Esophagus squamous epithelium (tissue), 4 donors: ENCODE measurements around the gene CD164.

Experiments used
- POLR2A ChIP-seq, 4 donors: fragments of 450-650 bp; IDR thresholded peaks; one replicate each; pipeline ENCODE4 v1.6.1; 2017; ENCODE audit warnings: antibody characterized with exemption in 4 of 4, mild to moderate bottlenecking in 4 of 4, moderate library complexity in 3 of 4
- TF ChIP-seq, protein P1 (sequence below), 6 experiments: fragments of 450-650 bp in 4 of 6; fragments of 200-600 bp in 2 of 6; sonication (generic) in 2 of 6; IDR thresholded peaks; one replicate each; pipeline ENCODE4 v1.5.1; 2016 to 2019; ENCODE audit warnings: antibody characterized with exemption in 6 of 6, mild to moderate bottlenecking in 4 of 6, moderate library complexity in 4 of 6

DNA sequence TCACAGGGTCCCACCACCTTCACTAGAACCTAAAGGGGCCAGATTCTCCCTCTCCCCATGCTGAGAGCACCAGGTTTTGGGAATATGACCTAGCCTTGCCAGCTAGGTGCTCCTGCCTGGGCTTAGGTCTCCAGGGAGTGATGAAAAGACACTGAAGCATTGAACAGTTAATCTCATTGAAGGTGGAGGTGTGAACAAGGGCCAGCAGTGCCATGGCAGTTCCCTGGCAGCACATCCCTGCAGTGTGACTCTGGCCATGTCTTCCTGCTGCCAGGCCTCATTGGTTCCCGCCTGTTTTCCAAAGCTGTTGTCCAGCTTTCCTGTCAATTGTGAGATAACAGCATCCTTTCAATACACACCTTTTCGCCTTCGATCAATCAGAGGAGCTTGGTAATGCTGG is 47.2 kb upstream of the CD164 start:
- TF ChIP-seq, protein P1, sequence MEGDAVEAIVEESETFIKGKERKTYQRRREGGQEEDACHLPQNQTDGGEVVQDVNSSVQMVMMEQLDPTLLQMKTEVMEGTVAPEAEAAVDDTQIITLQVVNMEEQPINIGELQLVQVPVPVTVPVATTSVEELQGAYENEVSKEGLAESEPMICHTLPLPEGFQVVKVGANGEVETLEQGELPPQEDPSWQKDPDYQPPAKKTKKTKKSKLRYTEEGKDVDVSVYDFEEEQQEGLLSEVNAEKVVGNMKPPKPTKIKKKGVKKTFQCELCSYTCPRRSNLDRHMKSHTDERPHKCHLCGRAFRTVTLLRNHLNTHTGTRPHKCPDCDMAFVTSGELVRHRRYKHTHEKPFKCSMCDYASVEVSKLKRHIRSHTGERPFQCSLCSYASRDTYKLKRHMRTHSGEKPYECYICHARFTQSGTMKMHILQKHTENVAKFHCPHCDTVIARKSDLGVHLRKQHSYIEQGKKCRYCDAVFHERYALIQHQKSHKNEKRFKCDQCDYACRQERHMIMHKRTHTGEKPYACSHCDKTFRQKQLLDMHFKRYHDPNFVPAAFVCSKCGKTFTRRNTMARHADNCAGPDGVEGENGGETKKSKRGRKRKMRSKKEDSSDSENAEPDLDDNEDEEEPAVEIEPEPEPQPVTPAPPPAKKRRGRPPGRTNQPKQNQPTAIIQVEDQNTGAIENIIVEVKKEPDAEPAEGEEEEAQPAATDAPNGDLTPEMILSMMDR (IDR thresholded peaks at IDR 0.05): no peak
- TF ChIP-seq POLR2A (IDR thresholded peaks at IDR 0.05): no peak
